Camera-type eye (tissue), 1 donor: ENCODE results near the gene MPEG1. TPM values are rescaled to one million over a fixed set of nuclear protein-coding genes. Genes with fewer than 3 reads are reported as not detected.

Experiments used
- total RNA-seq: library from RNA; depleted of rRNA; stranded (reverse); fragments of >200 nt; gene quantifications from one replicate; pipeline ENCODE4 v1.2.3, GENCODE V29; 2014

MPEG1 gene
- 9.2 TPM for total RNA-seq

GRCh38 chr11:59212744-59213631 lies at the start of gene MPEG1:
TSS of gene MPEG1 (minus strand) at chr11:59212927. CDS start at chr11:59212865, 62 bp downstream.

GRCh38 chr11:59171508-59172322 lies 41.0 kb downstream of the MPEG1 start, which contains the start of gene DTX4:
TSS of gene DTX4 (plus strand) at chr11:59172132. CDS start at chr11:59172596, 464 bp downstream.

Other genes with a start within 250 kb of the MPEG1 start
- not detected for gene GLYATL1B, start 126.6 kb downstream of the MPEG1 start, total RNA-seq
- 12.1 TPM for gene FAM111B, start 105.7 kb downstream of the MPEG1 start, total RNA-seq
- 62.1 TPM for gene FAM111A, start 70.1 kb downstream of the MPEG1 start, total RNA-seq
- gene DTX4, start 40.8 kb downstream of the MPEG1 start, total RNA-seq: 56.4 TPM
- gene OR5AN1, start 146.0 kb upstream of the MPEG1 start, total RNA-seq: not detected
- gene OR5A2, start 213.5 kb upstream of the MPEG1 start, total RNA-seq: not detected
- not detected for gene OR5A1, start 223.5 kb upstream of the MPEG1 start, total RNA-seq
- gene OR4D6, start 244.0 kb upstream of the MPEG1 start, total RNA-seq: not detected